ENCODE results near the gene CTSL.

Gene CTSL

DNA sequence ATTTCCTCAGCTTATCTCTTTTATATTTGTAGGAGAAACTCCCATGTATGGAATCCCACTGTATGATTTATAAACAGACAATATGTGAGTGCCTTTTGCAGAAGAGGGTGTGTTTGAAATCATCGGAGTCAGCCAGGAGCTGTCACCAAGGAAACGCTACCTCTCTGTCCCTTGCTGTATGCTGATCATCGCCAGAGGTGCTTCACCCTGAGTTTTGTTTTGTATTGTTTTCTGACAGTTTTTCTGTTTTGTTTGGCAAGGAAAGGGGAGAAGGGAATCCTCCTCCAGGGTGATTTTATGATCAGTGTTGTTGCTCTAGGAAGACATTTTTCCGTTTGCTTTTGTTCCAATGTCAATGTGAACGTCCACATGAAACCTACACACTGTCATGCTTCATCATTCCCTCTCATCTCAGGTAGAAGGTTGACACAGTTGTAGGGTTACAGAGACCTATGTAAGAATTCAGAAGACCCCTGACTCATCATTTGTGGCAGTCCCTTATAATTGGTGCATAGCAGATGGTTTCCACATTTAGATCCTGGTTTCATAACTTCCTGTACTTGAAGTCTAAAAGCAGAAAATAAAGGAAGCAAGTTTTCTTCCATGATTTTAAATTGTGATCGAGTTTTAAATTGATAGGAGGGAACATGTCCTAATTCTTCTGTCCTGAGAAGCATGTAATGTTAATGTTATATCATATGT lies 18.0 kb upstream of the CTSL start:
- Histone ChIP-seq H3K27ac (no peak overlapping the region), H3K4me3 (IDR thresholded peaks at IDR 0.05; ENCODE audit: insufficient read depth, low read depth, low read length) (no peak overlapping the region), H4K20me1 (ENCODE audit: insufficient read depth) (no peaks in the 10 kb centered on the region), H3K9ac (no peak overlapping the region), H3K27me3 (ENCODE audit: insufficient read depth, low read depth) (no peaks in the 10 kb centered on the region), H3K36me3 (ENCODE audit: insufficient read depth) (no peaks in the 10 kb centered on the region), H2AFZ (ENCODE audit: low read depth) (no peak overlapping the region), H3K4me2 (no peak overlapping the region), H3K4me1 (ENCODE audit: low read depth, poor library complexity, severe bottlenecking) (peaks cover 19% of the 10 kb centered on the region), H3K79me2 (ENCODE audit: insufficient read depth, low read depth) (no peaks in the 10 kb centered on the region)
- TF ChIP-seq, protein P1, sequence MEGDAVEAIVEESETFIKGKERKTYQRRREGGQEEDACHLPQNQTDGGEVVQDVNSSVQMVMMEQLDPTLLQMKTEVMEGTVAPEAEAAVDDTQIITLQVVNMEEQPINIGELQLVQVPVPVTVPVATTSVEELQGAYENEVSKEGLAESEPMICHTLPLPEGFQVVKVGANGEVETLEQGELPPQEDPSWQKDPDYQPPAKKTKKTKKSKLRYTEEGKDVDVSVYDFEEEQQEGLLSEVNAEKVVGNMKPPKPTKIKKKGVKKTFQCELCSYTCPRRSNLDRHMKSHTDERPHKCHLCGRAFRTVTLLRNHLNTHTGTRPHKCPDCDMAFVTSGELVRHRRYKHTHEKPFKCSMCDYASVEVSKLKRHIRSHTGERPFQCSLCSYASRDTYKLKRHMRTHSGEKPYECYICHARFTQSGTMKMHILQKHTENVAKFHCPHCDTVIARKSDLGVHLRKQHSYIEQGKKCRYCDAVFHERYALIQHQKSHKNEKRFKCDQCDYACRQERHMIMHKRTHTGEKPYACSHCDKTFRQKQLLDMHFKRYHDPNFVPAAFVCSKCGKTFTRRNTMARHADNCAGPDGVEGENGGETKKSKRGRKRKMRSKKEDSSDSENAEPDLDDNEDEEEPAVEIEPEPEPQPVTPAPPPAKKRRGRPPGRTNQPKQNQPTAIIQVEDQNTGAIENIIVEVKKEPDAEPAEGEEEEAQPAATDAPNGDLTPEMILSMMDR (conservative IDR thresholded peaks at IDR 0.05; ENCODE audit: low read depth, low read length) = no peak

DNA sequence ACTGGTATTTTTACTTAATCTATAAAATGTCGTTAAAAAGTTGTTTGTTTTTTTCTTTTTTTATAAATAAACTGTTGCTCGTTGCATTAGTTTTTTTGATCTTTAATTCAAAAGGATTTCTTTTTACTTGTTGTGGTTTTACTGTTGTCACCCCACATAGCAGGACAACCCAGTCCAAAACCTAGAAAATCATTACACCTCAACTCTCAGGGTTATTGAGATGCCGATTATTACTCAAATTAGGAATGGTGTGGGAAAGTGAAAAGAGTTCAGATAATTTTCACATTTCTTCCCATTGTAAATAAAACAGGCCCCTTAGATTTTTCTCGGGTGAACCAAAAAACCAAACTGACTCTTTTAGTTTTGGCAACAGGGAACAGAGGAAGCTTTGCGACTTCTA lies 17.4 kb upstream of the CTSL start:
- no peak overlapping the region for H3K4me3 ChIP-seq (IDR thresholded peaks at IDR 0.05; ENCODE audit: insufficient read depth, low read depth, low read length)
- TF ChIP-seq, protein P1 (conservative IDR thresholded peaks at IDR 0.05; ENCODE audit: low read depth, low read length) = no peak
- H2AFZ ChIP-seq (ENCODE audit: low read depth) = no peak overlapping the region
- no peak overlapping the region for H3K27ac ChIP-seq
- H3K79me2 ChIP-seq (ENCODE audit: insufficient read depth, low read depth) = no peaks in the 10 kb centered on the region
- peaks cover 13% of the 10 kb centered on the region for H3K4me1 ChIP-seq (ENCODE audit: low read depth, poor library complexity, severe bottlenecking)
- H3K9ac ChIP-seq = no peak overlapping the region
- H3K36me3 ChIP-seq (ENCODE audit: insufficient read depth) = no peaks in the 10 kb centered on the region
- H3K4me2 ChIP-seq = no peak overlapping the region
- H3K27me3 ChIP-seq (ENCODE audit: insufficient read depth, low read depth) = no peaks in the 10 kb centered on the region
- no peaks in the 10 kb centered on the region for H4K20me1 ChIP-seq (ENCODE audit: insufficient read depth)

DNA sequence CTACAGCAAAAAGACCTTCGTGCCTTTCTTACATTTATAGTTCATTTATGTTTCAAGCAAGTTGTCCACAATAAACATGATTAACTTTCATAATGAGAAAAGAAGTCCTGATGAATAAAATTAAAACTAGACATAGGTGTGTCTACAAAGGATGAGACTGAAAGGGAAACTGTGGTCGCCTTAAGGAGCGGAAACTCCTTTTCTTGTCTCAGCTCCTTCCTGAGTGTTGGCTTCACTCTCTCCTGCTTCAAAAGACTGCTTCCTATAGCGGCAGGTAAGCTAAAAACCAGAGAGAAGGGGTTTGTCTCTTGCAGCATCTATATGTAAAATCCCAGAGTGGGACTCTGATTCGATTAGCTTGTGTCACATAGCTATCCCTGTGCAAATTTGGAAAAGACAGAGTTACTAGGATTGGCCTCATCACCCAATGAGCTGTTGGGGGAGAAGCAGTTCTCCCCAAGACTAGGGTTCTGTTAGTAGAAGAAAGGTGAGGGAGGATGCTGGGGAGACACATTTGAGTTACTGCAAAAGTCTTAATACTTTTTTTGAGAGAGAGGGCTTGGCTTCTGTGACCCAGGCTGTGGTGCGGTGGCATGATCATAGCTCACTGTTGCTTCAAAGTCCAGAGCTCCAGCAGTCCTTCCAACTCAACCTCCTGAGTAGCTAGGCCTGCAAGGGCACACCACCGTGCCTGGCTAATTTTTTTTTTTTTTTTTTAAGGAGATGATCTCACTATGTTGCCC lies 16.8 kb upstream of the CTSL start:
- H3K27me3 ChIP-seq (ENCODE audit: insufficient read depth, low read depth) = no peaks in the 10 kb centered on the region
- H3K4me2 ChIP-seq = no peak overlapping the region
- H2AFZ ChIP-seq (ENCODE audit: low read depth) = no peak overlapping the region
- no peak overlapping the region for H3K9ac ChIP-seq
- no peaks in the 10 kb centered on the region for H3K36me3 ChIP-seq (ENCODE audit: insufficient read depth)
- H3K4me3 ChIP-seq (IDR thresholded peaks at IDR 0.05; ENCODE audit: insufficient read depth, low read depth, low read length) = no peak overlapping the region
- TF ChIP-seq, protein P1 (conservative IDR thresholded peaks at IDR 0.05; ENCODE audit: low read depth, low read length) = no peak
- peaks cover 7% of the 10 kb centered on the region for H3K4me1 ChIP-seq (ENCODE audit: low read depth, poor library complexity, severe bottlenecking)
- H3K79me2 ChIP-seq (ENCODE audit: insufficient read depth, low read depth) = no peaks in the 10 kb centered on the region
- H3K27ac ChIP-seq = no peak overlapping the region
- H4K20me1 ChIP-seq (ENCODE audit: insufficient read depth) = no peaks in the 10 kb centered on the region

DNA sequence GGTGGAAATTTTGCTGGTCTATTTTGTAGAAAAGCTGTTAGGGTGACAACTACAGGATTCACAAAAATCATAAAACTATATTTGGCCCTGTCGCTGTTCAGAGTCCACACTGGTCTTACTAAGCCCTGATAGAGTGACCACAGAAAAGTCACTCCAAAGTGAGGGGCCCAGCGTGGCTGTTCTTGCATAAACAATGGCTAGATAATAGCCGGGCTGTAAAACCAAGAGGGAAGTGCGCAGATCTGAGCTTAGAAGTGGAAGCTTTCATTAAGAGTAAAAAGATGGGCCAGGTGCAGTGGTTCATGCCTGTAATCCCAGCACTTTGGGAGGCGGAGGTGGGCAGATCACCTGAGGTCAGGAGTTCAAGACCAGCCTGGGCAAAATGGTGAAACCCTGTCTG lies 15.5 kb upstream of the CTSL start:
- Histone ChIP-seq H4K20me1 (ENCODE audit: insufficient read depth) (no peaks in the 10 kb centered on the region), H3K27me3 (ENCODE audit: insufficient read depth, low read depth) (no peaks in the 10 kb centered on the region), H3K27ac (no peak overlapping the region), H3K4me1 (ENCODE audit: low read depth, poor library complexity, severe bottlenecking) (no peaks in the 10 kb centered on the region), H2AFZ (ENCODE audit: low read depth) (no peak overlapping the region), H3K9ac (no peak overlapping the region), H3K4me3 (IDR thresholded peaks at IDR 0.05; ENCODE audit: insufficient read depth, low read depth, low read length) (no peak overlapping the region), H3K4me2 (no peak overlapping the region), H3K79me2 (ENCODE audit: insufficient read depth, low read depth) (no peaks in the 10 kb centered on the region), H3K36me3 (ENCODE audit: insufficient read depth) (no peaks in the 10 kb centered on the region)
- TF ChIP-seq, protein P1 (conservative IDR thresholded peaks at IDR 0.05; ENCODE audit: low read depth, low read length) = no peak

Data from KMS-11 (cell line).